Astrocyte of the cerebellum (primary cell): ENCODE data around the gene GRK2.
"Not testable (repeated sequence)": the region's sequence is repeated elsewhere in the genome, so short reads cannot be mapped to it uniquely, and the experiment has no call there.

Experiments
- DNase-seq: peaks from one replicate; pipeline ENCODE4 v3.0.0-alpha.2; 2011; ENCODE audit warnings: low read depth
- H3K4me3 ChIP-seq: 2 replicates; pipeline ENCODE4 v1.5.1; 2011; ENCODE audit warnings: mild to moderate bottlenecking, low read depth, low read length, moderate library complexity
- in situ Hi-C: cut with HindIII; loops from 2 replicates; pipeline ENCODE4 v1.10.0; 2017; ENCODE audit warnings: low sequenced_read_pairs
- TF ChIP-seq, protein P1 (sequence below): IDR thresholded peaks from 2 replicates; pipeline ENCODE4 v1.5.1; 2012; ENCODE audit warnings: low read length, low read depth, moderate library complexity, mild to moderate bottlenecking; ENCODE audit errors: missing control alignments

The GRK2 gene

DNA sequence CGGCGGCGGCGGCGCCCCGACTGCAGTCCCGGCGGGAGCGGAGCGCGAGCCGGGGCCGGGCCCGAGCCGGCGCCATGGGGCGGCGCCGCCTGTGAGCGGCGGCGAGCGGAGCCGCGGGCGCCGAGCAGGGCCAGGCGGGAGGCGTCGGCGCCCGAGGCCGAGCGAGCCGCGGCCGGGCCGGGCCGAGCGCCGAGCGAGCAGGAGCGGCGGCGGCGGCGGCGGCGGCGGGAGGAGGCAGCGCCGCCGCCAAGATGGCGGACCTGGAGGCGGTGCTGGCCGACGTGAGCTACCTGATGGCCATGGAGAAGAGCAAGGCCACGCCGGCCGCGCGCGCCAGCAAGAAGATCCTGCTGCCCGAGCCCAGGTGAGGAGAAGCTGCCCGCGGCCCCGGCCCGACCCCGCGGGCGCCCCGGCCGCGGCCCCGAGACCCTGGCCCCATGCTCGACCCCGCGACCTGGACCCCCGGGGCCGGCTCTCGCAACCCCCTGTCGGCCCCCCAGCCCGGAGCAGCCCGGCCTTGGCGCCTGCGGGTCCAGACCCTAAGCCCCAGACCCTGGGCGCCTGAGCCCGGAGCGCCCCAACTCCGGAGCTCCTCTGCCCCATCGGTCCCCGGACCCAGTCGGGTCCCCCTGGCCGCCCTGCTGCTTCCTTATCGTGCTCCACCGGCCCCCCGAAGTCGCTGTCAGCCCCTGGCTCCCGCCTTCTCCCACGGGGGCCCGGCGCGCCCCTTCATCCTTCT, at the start of gene GRK2:
Gene GRK2 (plus strand): TSS at position 25 of the 739 bp plus-strand sequence. CDS start 227 bp downstream, at position 252.
- TF ChIP-seq, protein P1, sequence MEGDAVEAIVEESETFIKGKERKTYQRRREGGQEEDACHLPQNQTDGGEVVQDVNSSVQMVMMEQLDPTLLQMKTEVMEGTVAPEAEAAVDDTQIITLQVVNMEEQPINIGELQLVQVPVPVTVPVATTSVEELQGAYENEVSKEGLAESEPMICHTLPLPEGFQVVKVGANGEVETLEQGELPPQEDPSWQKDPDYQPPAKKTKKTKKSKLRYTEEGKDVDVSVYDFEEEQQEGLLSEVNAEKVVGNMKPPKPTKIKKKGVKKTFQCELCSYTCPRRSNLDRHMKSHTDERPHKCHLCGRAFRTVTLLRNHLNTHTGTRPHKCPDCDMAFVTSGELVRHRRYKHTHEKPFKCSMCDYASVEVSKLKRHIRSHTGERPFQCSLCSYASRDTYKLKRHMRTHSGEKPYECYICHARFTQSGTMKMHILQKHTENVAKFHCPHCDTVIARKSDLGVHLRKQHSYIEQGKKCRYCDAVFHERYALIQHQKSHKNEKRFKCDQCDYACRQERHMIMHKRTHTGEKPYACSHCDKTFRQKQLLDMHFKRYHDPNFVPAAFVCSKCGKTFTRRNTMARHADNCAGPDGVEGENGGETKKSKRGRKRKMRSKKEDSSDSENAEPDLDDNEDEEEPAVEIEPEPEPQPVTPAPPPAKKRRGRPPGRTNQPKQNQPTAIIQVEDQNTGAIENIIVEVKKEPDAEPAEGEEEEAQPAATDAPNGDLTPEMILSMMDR, result no peak
- no peak for DNase-seq
- peak within 1 kb of the TSS; percentile 78 for H3K4me3 ChIP-seq
- in situ Hi-C loops, result no loop called here

DNA sequence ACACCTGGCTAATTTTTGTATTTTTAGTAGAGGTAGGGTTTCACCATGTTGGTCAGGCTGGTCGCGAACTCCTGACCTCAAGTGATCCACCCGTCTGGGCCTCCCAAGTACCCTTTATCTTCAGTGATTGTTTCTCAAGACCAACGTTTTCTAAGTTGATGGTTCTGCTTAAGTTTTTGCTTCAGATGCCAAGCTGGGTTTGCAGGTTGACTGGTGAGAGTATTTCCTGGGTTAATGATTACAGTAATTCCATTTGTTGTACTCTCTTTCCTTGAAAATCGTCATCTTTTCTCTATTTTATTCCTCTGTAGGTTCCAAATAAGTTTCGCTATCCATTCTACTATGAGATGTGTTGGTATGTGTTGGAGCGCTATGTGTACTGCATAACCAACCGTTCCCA, 38.5 kb upstream of the GRK2 start:
- H3K4me3 ChIP-seq, result no peak overlapping the region
- TF ChIP-seq, protein P1, result no peak
- DNase-seq, result no peak
- in situ Hi-C loops, result no loop called here

DNA sequence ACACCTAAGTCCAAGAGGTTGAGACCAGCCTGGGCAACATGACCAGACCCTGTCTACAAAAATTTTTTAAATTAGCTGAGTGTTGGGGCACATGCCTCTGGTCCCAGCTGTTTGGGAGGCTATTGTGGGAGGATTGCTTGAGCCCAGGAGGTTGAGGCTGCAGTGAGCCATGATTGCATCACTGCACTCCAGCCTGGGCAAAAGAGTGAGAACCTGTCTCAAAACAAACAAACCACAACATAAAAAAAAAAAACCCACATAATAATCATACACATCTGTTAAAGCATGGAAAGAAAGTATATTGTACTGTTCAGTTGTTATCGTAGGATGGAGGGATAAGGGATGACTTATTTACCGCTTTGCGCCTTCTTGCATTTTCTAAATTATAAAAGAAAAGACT, 35.9 kb upstream of the GRK2 start:
- DNase-seq, result no peak
- no peak overlapping the region for H3K4me3 ChIP-seq
- in situ Hi-C loops, result no loop called here
- TF ChIP-seq, protein P1, result no peak

DNA sequence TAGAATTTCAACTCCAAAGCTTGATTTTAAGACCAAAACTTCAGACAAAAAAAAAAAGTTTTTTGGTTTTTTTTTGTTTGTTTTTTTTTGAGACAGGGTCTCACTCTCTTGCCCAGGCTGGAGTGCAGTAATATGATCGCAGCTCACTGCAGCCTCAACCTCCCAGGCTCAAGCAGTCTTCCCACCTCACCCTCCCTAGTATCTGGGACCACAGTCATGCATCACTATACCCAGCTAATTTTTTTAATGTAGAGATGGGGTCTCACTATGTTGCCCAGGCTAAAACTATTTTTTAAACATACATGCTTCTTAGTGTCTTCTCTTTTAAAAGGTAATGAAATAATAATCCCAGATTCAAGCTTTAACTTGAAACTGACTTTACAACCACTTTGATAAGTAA, 35.4 kb upstream of the GRK2 start:
- TF ChIP-seq, protein P1, result no peak
- DNase-seq, result no peak
- in situ Hi-C loops, result no loop called here
- H3K4me3 ChIP-seq, result no peak overlapping the region

DNA sequence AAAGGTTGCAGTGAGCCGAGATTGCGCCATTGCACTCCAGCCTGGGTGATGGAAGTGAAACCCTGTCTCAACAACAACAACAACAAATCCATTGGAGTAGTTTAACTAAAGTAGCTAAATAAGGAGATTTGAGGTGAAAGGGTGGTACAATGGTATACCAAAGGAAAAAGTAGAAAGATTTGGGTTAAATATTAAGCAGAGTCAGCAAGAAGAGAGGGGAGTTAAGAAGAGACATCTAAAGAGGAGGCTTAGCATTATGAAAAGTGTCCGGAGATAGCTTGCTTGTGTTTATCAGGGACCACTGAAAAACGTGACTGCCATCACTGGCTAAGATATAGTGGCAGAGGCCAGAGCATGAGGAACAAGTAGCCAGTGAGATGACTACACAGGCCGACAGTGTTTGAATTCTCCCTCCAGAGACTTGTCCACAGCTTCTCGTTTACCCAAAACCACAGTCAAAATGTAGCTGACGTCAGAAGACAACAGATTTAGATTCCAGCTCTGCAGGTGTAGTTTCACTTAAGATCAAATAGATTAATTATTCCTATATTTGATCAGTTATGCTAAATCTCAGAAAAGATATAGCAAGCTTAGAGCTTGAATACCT, 32.6 kb upstream of the GRK2 start:
- no peak overlapping the region for H3K4me3 ChIP-seq
- in situ Hi-C loops, result no loop called here
- TF ChIP-seq, protein P1, result no peak
- no peak for DNase-seq

DNA sequence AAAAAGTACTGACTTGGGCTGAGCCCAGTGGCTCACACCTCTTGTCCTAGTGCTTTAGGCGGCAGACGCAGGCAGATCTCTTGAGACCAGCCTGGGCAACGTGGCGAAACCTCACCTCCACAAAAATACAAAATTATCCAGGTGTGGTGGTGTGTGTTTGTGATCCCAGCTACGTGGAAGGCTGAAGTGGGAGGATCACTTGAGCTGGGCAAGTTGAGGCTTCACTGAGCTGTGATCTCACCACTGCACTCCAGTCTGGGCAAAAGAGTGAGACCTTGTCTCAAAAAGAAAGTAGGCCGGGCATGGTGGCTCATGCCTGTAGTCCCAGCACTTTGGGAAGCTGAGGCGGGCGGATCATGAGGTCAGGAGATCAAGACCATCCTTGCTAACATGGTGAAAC, 31.7 kb upstream of the GRK2 start:
- DNase-seq, in situ Hi-C loops, H3K4me3 ChIP-seq: not testable (repeated sequence)

DNA sequence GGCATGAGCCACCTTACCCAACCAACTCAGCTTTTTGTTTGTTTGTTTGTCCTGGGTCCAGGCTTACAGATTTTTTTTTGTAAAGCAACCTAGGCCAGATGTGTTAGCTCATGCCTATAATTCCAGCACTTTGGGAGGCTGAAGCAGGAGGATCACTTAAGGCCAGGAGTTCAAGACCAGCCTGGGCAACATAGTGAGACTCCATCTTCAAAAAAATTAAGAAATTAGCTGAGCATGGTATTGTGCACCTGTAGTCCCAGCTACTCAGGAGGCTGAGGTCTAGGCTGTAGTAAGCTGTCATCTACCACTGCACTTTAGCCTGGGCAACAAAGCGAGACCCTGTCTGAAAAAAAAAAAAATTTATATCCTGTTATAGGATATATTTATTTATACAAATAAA, 28.7 kb upstream of the GRK2 start:
- in situ Hi-C loops, result no loop called here
- no peak overlapping the region for H3K4me3 ChIP-seq
- DNase-seq, result no peak
- TF ChIP-seq, protein P1, result no peak
